Occipital lobe (tissue), 2 donors: Measurements from ENCODE around the gene SUPT16H. TPM values are rescaled to one million over a fixed set of nuclear protein-coding genes. Genes with fewer than 3 reads are reported as not detected.
"Not testable (repeated sequence)": the region's sequence is repeated elsewhere in the genome, so short reads cannot be mapped to it uniquely, and the experiment has no call there.

Experiments
- DNase-seq: peaks from one replicate; lab custom pipeline; 2025; lab: John Stamatoyannopoulos, UW
- total RNA-seq: library from RNA; depleted of rRNA; stranded (reverse); fragments of >200 nt; gene quantifications from one replicate; pipeline ENCODE4 v1.2.3, GENCODE V29; 2014

The SUPT16H gene
- 96.7 TPM for total RNA-seq

DNA sequence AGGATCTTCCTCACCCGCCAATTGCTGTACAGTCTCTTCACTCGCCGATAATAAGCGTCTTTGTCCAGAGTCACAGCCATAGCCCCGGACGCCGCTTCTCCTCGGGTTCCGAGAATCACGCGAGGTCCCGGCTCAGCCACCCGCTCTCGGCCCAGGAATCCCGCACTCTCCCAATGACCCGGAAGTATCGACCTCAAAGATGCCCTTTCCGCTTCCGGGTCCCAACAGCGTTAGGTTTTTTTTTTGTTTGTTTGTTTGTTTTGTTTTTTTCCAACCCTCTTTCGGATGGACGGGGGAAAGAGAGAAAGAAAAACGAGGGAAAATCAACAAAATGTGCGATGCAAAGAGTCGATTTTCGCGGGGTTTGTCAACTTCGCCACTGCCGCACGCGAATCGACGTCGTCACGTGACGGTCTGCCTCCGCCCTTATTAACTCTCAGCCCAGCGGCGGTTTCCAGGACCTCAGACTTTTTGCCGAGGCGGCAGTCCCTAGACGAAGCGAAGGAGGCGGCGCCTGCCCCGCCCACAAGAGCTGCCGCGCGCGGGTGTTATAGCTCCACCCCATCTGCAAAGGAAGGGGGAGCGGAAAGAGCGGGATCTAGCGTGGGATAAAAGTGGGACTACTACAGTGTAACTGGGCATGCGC, at the start of gene SUPT16H:
Gene SUPT16H (minus strand): TSS at position 172 of the 646 bp plus-strand sequence. CDS start 92 bp downstream, at position 80.
- DNase-seq, result peak; percentile 91

DNA sequence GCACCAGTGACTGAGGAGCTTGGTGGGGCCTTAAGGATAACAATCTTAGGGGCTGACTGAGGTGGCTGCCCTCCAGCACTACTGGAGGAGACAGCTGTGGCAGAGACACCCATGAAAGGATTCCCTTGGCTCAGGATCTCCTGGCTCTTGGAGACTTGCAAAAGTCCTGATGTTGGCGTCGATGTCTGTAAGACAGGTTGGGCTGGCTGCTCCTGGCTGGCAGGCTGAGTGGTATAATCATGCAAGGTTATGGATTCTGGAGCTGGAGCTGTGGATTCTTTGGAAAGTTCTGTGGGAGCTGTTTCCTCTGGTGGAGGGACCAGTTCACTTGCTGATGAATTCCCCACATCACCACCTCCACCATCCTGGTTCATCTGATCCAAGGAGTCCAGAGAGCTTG, 47.3 kb upstream of the SUPT16H start:
- DNase-seq, result no peak

DNA sequence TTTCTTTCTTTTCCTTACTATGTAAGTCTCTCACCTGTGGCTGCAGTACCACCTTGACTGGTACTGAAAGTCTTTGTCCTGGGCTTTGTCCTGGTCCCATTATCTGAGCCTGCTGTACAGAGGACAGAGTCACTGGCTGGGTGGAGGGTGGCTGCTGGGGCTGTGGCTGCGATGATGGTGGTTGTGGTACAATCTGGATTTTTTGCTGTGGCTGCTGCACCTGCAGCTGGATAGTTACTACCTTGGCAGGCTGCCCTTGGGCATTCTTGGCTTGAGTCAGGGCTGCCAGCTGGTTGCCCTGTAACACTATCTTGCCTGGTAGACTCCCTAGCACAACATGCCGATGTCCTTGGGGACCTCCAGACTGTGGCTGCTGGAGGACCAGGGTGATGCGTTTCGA, 45.1 kb upstream of the SUPT16H start:
- no peak for DNase-seq

DNA sequence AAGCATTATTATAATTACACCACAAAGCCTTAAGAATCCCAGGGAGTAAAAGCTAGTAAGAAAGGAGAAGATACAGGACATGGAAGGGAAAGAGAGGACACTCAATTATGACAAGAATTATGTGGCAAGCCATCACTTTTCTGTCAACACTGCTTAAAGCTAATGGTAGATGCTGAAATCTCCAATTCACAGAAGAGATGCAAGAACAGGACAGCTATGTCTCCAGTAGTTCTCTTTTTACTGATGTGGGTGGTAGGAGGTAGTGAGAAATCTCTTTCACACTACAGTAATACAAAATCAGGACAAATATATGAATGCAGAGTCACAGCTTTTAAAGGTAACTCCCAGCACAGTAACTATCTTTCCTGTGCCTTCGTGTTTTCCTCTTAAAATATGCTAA, 42.9 kb upstream of the SUPT16H start:
- no peak for DNase-seq

DNA sequence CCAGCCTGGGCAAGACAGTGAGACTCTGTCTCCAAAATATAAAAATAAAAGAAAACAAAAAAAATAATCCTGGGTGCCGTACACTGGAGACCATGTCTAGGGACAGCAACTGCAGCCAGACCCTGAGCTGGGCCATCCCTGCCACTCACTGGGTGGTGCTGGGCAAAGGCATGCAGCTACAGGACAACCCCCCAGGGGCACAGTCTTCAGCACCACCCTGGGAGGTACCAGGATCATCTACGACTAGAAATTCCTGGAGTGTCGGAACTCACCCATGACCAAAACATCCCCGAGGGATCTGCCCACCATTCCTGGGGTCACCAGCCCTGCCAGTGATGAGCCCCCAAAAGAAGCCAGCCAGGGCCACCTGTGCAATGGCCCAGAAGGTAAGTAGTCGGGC, 35.7 kb upstream of the SUPT16H start:
- DNase-seq, result no peak

DNA sequence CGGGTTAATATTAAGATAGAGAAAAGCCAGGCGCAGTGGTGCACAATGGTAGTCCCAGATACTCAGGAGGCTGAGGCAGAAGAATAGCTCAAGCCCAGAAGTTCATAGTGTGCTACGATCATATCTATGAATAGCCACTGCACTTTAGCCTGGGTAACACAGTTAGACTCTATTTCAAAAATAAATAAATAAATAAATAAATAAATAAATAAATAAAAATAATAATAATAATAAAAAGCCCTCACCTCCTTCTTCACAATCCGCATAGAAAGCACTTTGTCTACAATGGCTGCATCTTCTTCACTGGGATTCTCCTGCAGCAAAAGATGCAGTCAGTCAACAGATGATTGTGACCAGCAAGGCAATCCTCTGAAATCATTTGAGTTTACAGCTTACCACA, 31.5 kb upstream of the SUPT16H start:
- DNase-seq, result no peak

DNA sequence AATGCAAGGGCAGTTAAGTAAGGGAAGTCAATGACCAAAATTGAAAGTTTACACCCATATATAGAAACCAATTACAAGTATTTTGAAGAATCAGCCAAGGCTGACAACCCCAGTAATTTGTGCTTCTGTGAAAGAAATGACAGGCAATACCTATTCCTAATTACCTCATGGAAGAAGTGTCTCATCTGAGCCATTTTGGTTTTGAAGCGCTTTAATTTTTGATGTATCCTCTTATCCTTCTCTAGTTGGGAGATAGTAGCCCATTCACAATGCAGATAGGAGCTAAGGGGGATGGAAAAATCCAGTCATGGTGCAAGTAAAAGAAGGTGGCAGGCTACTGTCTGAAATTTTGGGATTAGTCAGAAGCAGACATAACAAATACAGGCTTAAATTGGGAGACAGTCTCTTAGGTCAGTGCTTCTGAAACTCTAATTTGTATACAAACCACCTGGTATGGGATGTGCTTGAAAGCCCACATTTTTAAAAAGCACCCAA, 30.4 kb upstream of the SUPT16H start:
- no peak for DNase-seq

DNA sequence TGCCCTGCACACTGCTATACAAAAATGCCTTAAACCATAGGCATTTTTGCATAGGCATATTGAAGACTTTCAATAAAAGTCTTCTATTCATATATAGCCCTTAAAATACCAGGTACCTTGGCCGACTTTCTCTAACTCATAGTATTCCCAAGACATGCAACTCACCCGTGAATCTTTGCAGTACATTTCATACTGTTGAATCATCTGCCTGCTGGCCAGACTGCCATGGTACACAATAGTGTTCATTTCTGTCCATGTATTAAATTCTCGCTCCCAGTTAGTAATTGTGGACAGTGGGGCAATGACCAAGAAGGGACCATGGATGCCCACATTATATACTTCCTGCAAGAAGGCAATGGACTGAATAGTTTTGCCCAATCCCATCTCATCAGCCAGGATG, 24.3 kb upstream of the SUPT16H start:
- DNase-seq, result no peak

DNA sequence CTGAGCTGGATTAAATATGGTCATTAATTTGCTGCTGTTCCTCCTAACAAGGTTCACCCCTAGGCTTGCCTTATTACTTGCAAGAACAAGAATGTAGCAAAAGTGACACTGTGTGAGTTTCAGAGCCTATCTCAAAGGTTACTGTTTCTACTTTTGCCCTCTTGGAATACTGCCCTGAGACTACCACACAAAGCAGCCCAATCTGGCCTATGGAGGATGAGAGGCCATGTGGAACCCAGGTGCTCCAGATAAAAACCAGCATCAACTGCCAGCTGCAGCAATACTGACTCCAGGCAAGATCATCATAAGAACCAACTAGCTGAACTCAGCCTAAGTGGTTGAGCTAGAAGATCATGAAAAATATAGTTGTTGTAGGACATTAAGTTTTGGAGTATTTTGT, 22.4 kb upstream of the SUPT16H start:
- DNase-seq, result no peak

DNA sequence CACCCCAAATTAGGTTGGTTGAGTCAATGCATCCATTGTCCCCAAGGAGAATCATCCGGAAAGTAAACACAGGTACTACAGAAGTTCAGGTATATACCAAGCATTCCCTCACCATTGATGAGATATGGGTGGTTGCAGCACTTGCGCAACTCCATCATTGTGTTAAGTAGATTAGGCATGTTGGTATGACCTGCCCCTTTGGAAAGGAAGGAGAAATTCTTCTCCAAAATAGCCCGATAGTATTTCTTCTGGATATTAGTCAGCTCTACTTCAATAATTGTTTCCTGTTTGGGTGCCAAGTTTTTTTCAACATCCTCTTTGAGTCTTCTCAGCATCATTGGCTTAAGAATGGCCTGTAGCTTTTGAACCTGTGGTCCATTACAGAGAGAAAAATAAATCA, 21.3 kb upstream of the SUPT16H start:
- no peak for DNase-seq

DNA sequence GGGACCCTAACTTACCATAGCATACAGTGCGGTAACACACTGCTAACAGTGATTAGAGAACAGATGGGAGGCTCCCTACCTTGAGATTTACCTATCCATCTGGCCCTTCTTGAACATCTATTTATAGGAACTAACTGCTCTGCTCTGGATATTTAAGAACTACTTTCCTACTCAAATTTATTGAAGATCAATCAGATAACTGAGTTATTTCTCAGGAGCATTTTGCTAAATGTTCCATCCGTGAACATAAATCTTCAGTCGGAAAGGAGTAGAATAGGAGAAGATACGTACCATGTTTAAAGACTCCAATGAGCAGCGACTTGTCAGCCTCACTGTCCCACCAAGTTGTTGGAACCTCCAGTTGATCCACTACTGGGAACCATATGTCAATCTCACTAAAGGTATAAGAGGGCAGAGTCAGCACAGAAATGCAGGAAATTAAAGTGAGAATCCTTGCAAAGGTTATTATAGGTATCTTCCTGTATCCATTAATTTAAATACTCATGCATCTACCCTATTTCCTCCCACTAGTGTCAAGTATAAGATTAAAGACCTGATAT, 15.6 kb upstream of the SUPT16H start:
- DNase-seq, result no peak

DNA sequence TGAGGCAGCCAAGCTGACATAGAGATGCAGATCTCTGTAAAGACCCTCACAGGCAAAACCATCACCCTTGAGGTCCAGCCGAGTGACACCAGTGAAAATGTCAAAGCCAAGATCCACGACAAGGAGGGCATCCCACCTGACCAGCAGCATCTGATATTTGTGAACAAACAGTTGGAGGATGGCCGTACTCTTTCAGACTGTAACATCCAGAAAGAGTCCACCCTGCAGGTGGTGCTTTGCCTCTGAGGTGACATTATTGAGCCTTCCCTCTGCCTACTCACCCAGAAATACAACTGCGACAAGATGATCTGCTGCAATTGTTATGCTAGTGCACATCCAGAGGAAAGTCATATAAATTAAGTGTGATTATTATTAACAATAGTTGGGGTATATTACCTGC, 15.1 kb upstream of the SUPT16H start:
- DNase-seq, result no peak

DNA sequence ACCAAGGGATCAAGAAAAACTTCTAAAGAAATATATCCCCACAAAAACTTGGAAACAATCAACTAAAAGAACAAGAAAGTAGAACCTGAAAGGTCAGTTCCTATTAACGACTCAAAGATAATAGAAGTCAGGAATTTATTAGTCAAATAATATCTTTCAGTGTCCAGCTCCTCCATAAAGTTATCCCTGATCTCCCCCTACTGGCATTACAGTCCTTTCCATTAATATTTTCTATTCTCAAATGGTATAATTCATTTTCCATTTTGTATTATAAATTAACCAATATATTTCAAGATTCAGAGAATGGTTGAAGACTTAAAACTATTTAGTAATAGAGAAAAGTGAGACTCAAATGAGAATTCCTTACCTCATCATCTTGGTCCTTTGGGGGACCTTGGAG, 11.6 kb upstream of the SUPT16H start:
- no peak for DNase-seq

DNA sequence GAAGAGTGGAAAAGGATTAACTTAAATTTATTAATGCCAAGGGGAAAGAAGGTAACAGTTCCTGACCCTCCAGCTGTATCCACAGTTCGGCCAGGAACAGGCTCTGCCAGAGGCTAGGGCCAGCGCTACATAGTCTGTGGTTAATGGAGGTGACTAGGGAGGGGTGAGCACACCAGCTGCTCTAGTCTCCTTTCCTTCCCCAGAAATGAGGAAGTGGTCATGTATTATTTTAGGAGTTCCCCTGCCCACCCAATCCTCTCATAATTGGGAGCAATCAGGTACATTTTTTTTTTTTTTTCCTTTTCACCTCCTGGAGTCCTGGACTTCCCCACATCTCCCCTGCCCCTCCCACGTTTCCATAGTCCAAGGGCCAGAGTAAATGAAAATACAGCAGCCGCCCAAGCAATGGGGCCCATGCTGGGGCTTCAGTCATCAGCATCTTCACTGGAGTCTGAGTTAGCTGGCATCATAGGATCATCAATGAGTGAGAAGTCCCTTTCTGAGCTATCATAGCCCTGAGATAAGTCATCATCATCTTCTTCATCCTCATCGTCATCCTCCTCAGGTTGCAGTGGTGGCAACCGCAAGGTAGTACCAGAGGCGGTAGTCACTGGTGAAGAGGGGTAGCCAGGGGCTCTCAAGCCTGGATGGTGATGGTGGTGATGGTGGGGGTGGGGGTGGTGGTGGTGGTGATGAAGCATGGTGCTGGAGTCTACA, 1.5 kb upstream of the SUPT16H start:
- no peak for DNase-seq

DNA sequence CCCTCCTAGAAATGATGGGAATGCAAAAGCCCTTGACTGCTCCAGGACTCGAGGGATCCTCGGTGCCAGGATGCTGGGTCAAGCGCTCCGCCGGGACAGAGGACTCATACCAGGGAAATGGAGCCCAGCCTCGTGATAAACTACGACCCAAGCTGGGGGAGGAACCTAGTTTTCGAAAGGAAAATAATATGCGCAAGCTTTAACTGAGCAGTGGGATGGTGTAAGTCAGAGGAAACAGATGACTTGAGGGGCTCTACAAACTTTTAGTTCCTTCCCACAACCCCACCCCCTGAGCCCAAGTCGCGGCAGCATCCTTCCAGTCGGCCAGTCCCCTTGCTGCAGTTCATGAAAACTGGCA, 654 bp upstream of the SUPT16H start:
- DNase-seq, result no peak

DNA sequence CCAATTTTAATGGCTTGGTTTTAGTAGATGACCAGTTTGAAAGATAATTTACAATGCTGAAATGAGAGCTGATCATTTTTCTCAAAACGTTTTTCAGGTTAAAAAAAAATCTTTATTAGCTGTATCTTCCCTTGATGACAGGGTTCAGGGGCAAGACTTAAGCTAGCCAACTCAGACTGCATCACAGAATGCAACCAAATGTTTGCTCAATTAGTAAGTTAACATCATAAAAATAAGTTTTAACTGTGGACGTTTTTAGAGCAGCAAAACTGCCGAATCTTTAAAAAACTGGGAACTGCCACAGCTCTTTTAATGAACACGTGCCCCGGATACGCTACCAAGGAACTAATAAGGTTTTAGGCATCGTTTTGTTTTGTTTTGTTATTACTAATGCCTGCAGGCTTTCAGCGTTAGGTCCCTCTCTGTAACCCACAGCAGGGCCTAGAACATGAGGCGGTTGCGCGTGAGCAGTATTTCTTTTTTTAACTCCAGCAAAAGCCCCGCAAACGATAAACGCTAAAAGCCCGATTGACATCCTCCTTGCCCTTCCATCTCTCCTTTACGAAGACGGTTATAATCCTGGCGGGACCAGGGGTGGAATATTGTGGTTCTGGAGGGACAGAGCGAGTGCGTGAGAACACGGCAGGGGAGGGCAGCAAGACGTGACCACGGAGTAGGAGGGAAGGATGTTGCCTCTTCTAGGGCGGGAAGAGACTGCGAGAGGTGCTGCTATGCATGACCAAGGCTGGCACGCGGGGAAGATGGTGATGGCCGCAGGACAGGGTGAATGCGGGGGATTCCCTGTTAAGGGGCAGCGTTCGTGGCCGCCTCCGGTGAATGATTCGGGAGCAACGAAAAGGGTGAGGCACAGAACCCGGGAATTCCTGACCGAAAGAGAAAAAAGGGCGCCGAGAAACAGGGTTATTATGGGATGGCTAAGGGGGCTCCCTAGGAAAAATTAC, 652 bp downstream of the SUPT16H start:
- DNase-seq, result peak; percentile 17

DNA sequence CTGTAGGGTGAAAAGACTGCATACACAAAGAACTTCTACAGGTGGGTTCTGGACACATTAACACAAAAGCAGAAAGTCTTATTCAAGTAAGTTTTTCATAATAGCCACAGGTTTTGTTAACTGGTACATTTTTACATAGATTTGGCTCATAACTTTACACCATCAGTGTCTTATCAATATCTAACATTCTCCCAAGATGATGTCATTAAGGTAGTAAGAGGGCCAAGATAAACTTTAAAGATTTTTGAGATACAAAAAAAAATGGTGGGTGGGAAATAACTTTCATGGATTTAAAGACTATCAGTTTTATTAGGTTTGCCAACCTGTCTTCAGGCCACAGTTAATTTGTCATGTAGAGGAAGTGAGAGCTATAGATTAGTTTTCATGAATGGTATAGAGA, 1.7 kb downstream of the SUPT16H start:
- DNase-seq, result no peak

DNA sequence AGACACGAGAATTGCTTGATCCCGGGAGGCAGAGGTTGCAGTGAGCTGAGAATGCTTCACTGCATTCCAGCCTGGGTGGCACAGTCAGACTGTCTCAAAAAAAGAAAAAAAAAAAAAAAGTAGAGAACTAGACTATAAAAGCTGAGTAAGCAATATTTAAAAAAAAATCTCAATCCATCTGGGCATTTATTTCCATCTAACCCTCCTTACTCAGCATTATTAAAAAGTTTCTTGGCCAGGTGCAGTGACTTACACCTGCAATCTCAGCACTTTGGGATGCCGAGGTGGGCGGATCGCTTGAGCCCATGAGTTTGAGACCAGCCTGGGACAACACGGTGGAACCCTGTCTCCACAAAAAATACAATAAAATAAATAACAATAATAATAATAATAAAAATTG, 4.5 kb downstream of the SUPT16H start:
- no peak for DNase-seq

DNA sequence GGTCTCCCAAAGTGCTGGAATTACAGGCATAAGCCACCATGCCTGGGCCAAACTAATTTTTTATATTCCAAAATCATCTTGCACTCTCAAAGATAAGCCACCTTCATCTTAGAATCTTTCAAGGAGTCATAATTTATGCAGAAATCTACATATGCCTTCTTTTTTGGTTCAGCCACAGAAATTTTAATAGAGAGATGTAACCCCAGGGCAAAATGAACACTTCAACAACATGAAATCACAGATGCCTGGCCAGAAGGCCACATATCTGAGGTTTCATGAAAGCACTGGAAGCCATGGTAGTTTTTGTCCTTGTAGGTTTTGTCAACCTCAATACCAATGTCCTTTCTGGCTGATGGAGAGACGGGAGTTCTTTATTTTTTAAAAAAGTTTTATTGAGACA, 9.8 kb downstream of the SUPT16H start:
- no peak for DNase-seq

DNA sequence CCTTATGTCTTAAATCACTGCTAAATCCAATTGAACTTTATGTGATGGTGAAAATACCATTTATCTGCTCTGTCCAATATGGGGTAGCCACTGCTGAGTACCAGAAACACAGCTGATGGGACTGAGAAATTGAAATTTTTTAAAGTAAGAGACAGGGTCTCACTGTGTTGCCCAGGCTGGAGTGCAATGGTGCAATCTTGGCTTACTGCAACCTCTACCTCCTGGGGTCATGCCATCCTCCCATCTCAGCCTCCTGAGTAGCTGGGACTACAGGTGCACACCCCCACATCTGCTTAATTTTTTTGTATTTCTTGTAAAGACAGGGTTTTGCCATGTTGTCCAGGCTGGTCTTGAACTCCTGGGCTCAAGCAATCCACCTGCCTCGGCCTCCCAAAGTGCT, 11.0 kb downstream of the SUPT16H start:
- DNase-seq, result not testable (repeated sequence)

DNA sequence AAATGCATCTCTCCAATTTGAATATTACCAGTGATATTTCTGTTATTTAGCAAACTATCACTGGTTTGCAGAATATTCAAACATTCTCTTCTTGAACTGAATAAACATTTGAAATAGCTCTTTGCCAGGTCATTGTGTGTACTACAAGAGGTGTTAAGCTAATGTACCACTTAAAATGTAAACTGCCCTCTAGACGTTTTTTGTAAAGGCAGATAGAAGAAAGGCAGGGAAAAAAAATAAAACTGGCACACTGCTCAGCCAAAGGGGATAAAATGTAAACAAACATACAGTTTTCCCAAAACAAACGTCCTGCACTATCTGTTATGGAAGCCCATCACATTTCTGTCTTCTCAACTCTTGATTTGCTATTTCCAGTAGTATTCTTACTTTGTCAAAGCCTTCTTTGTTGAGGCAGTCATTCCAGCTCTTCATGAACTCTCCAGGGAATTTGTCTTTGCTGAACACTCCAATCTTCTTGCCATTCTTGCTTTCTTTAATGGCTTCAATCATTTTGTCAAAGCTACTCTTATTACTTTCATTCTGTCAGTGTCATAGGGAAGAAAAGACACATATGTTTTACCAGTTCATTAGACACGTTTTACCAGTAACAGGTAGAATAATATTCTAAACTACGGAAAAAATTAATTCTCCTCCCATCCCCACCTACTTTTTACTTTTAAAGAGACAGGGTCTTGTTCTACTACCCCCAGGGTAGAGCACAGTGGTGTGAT, 13.7 kb downstream of the SUPT16H start:
- DNase-seq, result no peak
